ENCODE results near the gene ATXN10.

ATXN10 gene

GRCh38 chr22:45740236-45740635 lies 68.6 kb downstream of the ATXN10 start:
- Histone ChIP-seq H2BK120ac (ENCODE audit: insufficient read depth, low read length, poor library complexity) (no peak overlapping the region), H2AFZ (ENCODE audit: insufficient read depth, low read length, poor library complexity) (no peak overlapping the region), H3K4ac (ENCODE audit: low read depth, low read length) (no peak overlapping the region), H3K9me3 (ENCODE audit: insufficient read depth, low read depth, low read length) (no peaks in the 10 kb centered on the region), H4K12ac (ENCODE audit: low read depth, low read length) (no peak overlapping the region), H3K79me1 (ENCODE audit: low read length) (no peaks in the 10 kb centered on the region), H2BK5ac (ENCODE audit: low read depth, low read length, poor library complexity) (no peak overlapping the region), H3K4me2 (ENCODE audit: low read length) (no peak overlapping the region), H3K79me2 (ENCODE audit: control insufficient read depth, insufficient read depth, low read length, poor library complexity) (no peaks in the 10 kb centered on the region), H3K18ac (ENCODE audit: low read length) (no peak overlapping the region), H3K4me1 (ENCODE audit: control insufficient read depth in 1 of 2, insufficient read depth in 2 of 2, low read length in 2 of 2) (peaks cover 2 to 5% of the 10 kb centered on the region in 2 experiments), H4K8ac (ENCODE audit: low read depth, low read length) (no peak overlapping the region), H2AK5ac (ENCODE audit: low read length) (no peak overlapping the region), H3K4me3 (ENCODE audit: low read depth, low read length) (no peak overlapping the region), H3K27ac (ENCODE audit: low read depth, low read length) (no peak overlapping the region), H2BK12ac (ENCODE audit: low read length) (no peak overlapping the region), H4K91ac (ENCODE audit: low read depth, low read length) (no peak overlapping the region), H3K36me3 (ENCODE audit: control insufficient read depth in 1 of 2, insufficient read depth in 2 of 2, low read length in 2 of 2) (peaks cover 0 to 28% of the 10 kb centered on the region in 2 experiments), H3K14ac (ENCODE audit: low read length) (no peak overlapping the region), H3K23ac (ENCODE audit: low read length) (no peak overlapping the region), H3K27me3 (ENCODE audit: insufficient read depth, low read length) (no peaks in the 10 kb centered on the region), H3K9ac (ENCODE audit: low read length) (no peak overlapping the region)
- no CpG with 5 or more reads among the region's 3 CpGs for WGBS (ENCODE audit: extremely low coverage, insufficient coverage, insufficient read length)
- DNase-seq = no peak

- Histone ChIP-seq H3K18ac (ENCODE audit: low read length) (no peak overlapping the region), H3K9ac (ENCODE audit: low read length) (no peak overlapping the region), H3K4me2 (ENCODE audit: low read length) (no peak overlapping the region), H3K4ac (ENCODE audit: low read depth, low read length) (no peak overlapping the region), H3K36me3 (ENCODE audit: control insufficient read depth in 1 of 2, insufficient read depth in 2 of 2, low read length in 2 of 2) (peaks cover 0 to 25% of the 10 kb centered on the region in 2 experiments), H3K14ac (ENCODE audit: low read length) (no peak overlapping the region), H3K27me3 (ENCODE audit: insufficient read depth, low read length) (no peaks in the 10 kb centered on the region), H4K91ac (ENCODE audit: low read depth, low read length) (no peak overlapping the region), H2AK5ac (ENCODE audit: low read length) (no peak overlapping the region), H4K12ac (ENCODE audit: low read depth, low read length) (no peak overlapping the region), H3K23ac (ENCODE audit: low read length) (no peak overlapping the region), H2BK120ac (ENCODE audit: insufficient read depth, low read length, poor library complexity) (no peak overlapping the region), H2BK12ac (ENCODE audit: low read length) (no peak overlapping the region), H3K27ac (ENCODE audit: low read depth, low read length) (no peak overlapping the region), H3K9me3 (ENCODE audit: insufficient read depth, low read depth, low read length) (no peaks in the 10 kb centered on the region), H3K4me1 (ENCODE audit: control insufficient read depth in 1 of 2, insufficient read depth in 2 of 2, low read length in 2 of 2) (peaks cover 2 to 5% of the 10 kb centered on the region in 2 experiments), H3K79me1 (ENCODE audit: low read length) (no peaks in the 10 kb centered on the region), H2BK5ac (ENCODE audit: low read depth, low read length, poor library complexity) (no peak overlapping the region), H2AFZ (ENCODE audit: insufficient read depth, low read length, poor library complexity) (no peak overlapping the region), H3K79me2 (ENCODE audit: control insufficient read depth, insufficient read depth, low read length, poor library complexity) (no peaks in the 10 kb centered on the region), H4K8ac (ENCODE audit: low read depth, low read length) (no peak overlapping the region), H3K4me3 (ENCODE audit: low read depth, low read length) (no peak overlapping the region)
- no CpG with 5 or more reads among the region's 8 CpGs for WGBS (ENCODE audit: extremely low coverage, insufficient coverage, insufficient read length)
- DNase-seq = no peak
These were observed 71.3 kb downstream of the ATXN10 start for GRCh38 chr22:45742866-45743450.

GRCh38 chr22:45743687-45744086 lies 72.1 kb downstream of the ATXN10 start:
- no peak overlapping the region for H3K18ac ChIP-seq (ENCODE audit: low read length)
- H4K8ac ChIP-seq (ENCODE audit: low read depth, low read length) = no peak overlapping the region
- H3K4ac ChIP-seq (ENCODE audit: low read depth, low read length) = no peak overlapping the region
- H3K9ac ChIP-seq (ENCODE audit: low read length) = no peak overlapping the region
- peaks cover 2 to 5% of the 10 kb centered on the region in 2 experiments for H3K4me1 ChIP-seq (ENCODE audit: control insufficient read depth in 1 of 2, insufficient read depth in 2 of 2, low read length in 2 of 2)
- no peaks in the 10 kb centered on the region for H3K79me1 ChIP-seq (ENCODE audit: low read length)
- peaks cover 0 to 25% of the 10 kb centered on the region in 2 experiments for H3K36me3 ChIP-seq (ENCODE audit: control insufficient read depth in 1 of 2, insufficient read depth in 2 of 2, low read length in 2 of 2)
- no peak overlapping the region for H2AK5ac ChIP-seq (ENCODE audit: low read length)
- H2BK5ac ChIP-seq (ENCODE audit: low read depth, low read length, poor library complexity) = no peak overlapping the region
- no peaks in the 10 kb centered on the region for H3K27me3 ChIP-seq (ENCODE audit: insufficient read depth, low read length)
- H3K79me2 ChIP-seq (ENCODE audit: control insufficient read depth, insufficient read depth, low read length, poor library complexity) = no peaks in the 10 kb centered on the region
- WGBS (ENCODE audit: extremely low coverage, insufficient coverage, insufficient read length) = no CpG with 5 or more reads among the region's 1 CpG
- no peak overlapping the region for H2BK120ac ChIP-seq (ENCODE audit: insufficient read depth, low read length, poor library complexity)
- no peak overlapping the region for H3K4me3 ChIP-seq (ENCODE audit: low read depth, low read length)
- H2BK12ac ChIP-seq (ENCODE audit: low read length) = no peak overlapping the region
- H4K12ac ChIP-seq (ENCODE audit: low read depth, low read length) = no peak overlapping the region
- no peak overlapping the region for H4K91ac ChIP-seq (ENCODE audit: low read depth, low read length)
- H3K27ac ChIP-seq (ENCODE audit: low read depth, low read length) = no peak overlapping the region
- DNase-seq = no peak
- no peak overlapping the region for H3K4me2 ChIP-seq (ENCODE audit: low read length)
- H3K23ac ChIP-seq (ENCODE audit: low read length) = no peak overlapping the region
- H3K14ac ChIP-seq (ENCODE audit: low read length) = no peak overlapping the region
- H3K9me3 ChIP-seq (ENCODE audit: insufficient read depth, low read depth, low read length) = no peaks in the 10 kb centered on the region
- no peak overlapping the region for H2AFZ ChIP-seq (ENCODE audit: insufficient read depth, low read length, poor library complexity)

GRCh38 chr22:45744442-45744841 lies 72.8 kb downstream of the ATXN10 start:
- no peak overlapping the region for H2AFZ ChIP-seq (ENCODE audit: insufficient read depth, low read length, poor library complexity)
- no peak overlapping the region for H3K4me3 ChIP-seq (ENCODE audit: low read depth, low read length)
- H3K27ac ChIP-seq (ENCODE audit: low read depth, low read length) = no peak overlapping the region

More at GRCh38 chr22:45744442-45744841, 72.8 kb downstream of the ATXN10 start:
- no peak overlapping the region for H2BK12ac ChIP-seq (ENCODE audit: low read length)
- no peak overlapping the region for H3K4me2 ChIP-seq (ENCODE audit: low read length)
- no peak overlapping the region for H2AK5ac ChIP-seq (ENCODE audit: low read length)
- no peak overlapping the region for H2BK5ac ChIP-seq (ENCODE audit: low read depth, low read length, poor library complexity)
- no peak overlapping the region for H3K14ac ChIP-seq (ENCODE audit: low read length)
- H4K8ac ChIP-seq (ENCODE audit: low read depth, low read length) = no peak overlapping the region
- no peak overlapping the region for H4K12ac ChIP-seq (ENCODE audit: low read depth, low read length)
- no peak for DNase-seq
- H3K79me1 ChIP-seq (ENCODE audit: low read length) = no peaks in the 10 kb centered on the region
- H3K79me2 ChIP-seq (ENCODE audit: control insufficient read depth, insufficient read depth, low read length, poor library complexity) = no peaks in the 10 kb centered on the region
- H3K9ac ChIP-seq (ENCODE audit: low read length) = no peak overlapping the region
- H3K23ac ChIP-seq (ENCODE audit: low read length) = no peak overlapping the region
- no CpG with 5 or more reads among the region's 5 CpGs for WGBS (ENCODE audit: extremely low coverage, insufficient coverage, insufficient read length)
- no peaks in the 10 kb centered on the region for H3K9me3 ChIP-seq (ENCODE audit: insufficient read depth, low read depth, low read length)
- H3K4ac ChIP-seq (ENCODE audit: low read depth, low read length) = no peak overlapping the region
- H3K36me3 ChIP-seq (ENCODE audit: control insufficient read depth in 1 of 2, insufficient read depth in 2 of 2, low read length in 2 of 2) = peaks cover 0 to 25% of the 10 kb centered on the region in 2 experiments
- H2BK120ac ChIP-seq (ENCODE audit: insufficient read depth, low read length, poor library complexity) = no peak overlapping the region
- H3K27me3 ChIP-seq (ENCODE audit: insufficient read depth, low read length) = no peaks in the 10 kb centered on the region
- H3K18ac ChIP-seq (ENCODE audit: low read length) = no peak overlapping the region
- no peak overlapping the region for H4K91ac ChIP-seq (ENCODE audit: low read depth, low read length)
- H3K4me1 ChIP-seq (ENCODE audit: control insufficient read depth in 1 of 2, insufficient read depth in 2 of 2, low read length in 2 of 2) = peaks cover 2 to 5% of the 10 kb centered on the region in 2 experiments

Data from trophoblast cell (in vitro differentiated cells and primary cell).